NCI-H82 (cell line): ENCODE measurements around the gene IFITM1.
"Not testable (repeated sequence)": the region's sequence is repeated elsewhere in the genome, so short reads cannot be mapped to it uniquely, and the experiment has no call there.

ENCODE experiments used
- DNase-seq: peaks from one replicate; lab custom pipeline; 2025; lab: John Stamatoyannopoulos, UW

IFITM1 gene

GRCh38 chr11:282630-283360, 31.0 kb upstream of the IFITM1 start:
- DNase-seq, result no peak

- no peak for DNase-seq
Observed at GRCh38 chr11:283405-284104, 30.3 kb upstream of the IFITM1 start.

DNA sequence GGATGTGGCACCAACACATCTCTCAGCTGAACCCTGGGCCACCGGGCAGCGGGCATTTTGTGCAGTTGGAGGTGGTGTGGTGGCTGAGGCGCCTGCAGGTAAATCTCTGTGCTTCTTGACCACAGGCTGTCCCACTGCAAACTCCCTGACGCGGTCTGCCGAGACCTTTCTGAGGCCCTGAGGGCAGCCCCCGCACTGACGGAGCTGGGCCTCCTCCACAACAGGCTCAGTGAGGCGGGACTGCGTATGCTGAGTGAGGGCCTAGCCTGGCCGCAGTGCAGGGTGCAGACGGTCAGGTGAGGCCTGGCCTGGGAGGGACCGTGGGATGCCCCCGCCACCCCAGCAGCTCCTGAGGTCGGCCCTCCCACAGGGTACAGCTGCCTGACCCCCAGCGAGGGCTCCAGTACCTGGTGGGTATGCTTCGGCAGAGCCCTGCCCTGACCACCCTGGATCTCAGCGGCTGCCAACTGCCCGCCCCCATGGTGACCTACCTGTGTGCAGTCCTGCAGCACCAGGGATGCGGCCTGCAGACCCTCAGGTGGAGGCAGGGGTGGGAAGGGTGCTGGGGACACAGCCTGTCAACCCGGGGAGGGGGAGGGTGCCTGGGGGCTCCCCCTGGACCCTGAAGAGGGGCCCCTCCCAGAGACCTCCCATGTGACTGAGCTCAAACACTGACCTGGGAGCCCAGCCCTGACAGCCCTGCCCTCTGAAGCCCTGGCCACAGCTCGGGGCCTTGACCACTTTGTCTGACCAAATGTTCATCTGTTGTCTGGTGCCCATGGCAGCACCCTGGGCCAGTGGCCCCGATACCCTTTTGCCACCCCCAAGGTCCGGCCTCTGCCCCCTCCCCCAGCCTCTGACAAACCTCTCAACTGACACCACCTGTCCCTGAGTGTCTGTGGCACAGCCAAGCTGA, 29.5 kb upstream of the IFITM1 start:
- DNase-seq, result no peak

GRCh38 chr11:285021-285893, 28.6 kb upstream of the IFITM1 start:
- no peak for DNase-seq

GRCh38 chr11:285894-286220, 28.0 kb upstream of the IFITM1 start:
- DNase-seq, result no peak

DNA sequence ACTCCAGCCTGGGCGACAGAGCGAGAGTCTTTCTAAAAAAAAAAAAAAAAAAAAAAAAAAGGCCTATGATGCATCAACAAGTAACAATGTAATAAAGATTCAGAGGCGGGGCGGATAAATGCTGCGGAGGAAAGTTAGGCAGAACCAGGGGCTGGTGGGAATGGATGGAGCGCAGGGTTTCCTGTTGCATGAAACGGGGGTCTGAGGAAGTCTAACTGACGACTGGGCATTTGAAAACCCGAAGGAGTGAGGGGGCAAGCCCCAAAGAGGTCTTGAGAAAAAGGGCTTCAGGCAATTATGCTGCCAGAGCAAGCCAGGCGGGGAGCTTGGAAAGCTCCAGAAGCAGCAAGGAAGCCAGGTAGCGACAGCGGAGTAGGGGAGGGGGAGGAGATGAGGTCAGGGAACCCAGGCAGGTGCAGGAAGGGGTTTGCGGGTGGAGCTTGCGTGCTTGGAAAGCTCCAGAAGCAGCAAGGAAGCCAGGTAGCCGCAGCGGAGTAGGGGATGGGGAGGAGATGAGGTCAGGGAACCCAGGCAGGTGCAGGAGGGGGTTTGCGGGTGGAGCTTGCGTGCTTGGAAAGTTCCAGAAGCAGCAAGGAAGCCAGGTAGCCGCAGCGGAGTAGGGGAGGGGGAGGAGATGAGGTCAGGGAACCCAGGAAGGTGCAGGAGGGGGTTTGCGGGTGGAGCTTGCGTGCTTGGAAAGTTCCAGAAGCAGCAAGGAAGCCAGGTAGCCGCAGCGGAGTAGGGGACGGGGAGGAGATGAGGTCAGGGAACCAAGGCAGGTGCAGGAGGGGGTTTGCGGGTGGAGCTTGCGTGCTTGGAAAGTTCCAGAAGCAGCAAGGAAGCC, 26.6 kb upstream of the IFITM1 start:
- DNase-seq, result not testable (repeated sequence)

DNA sequence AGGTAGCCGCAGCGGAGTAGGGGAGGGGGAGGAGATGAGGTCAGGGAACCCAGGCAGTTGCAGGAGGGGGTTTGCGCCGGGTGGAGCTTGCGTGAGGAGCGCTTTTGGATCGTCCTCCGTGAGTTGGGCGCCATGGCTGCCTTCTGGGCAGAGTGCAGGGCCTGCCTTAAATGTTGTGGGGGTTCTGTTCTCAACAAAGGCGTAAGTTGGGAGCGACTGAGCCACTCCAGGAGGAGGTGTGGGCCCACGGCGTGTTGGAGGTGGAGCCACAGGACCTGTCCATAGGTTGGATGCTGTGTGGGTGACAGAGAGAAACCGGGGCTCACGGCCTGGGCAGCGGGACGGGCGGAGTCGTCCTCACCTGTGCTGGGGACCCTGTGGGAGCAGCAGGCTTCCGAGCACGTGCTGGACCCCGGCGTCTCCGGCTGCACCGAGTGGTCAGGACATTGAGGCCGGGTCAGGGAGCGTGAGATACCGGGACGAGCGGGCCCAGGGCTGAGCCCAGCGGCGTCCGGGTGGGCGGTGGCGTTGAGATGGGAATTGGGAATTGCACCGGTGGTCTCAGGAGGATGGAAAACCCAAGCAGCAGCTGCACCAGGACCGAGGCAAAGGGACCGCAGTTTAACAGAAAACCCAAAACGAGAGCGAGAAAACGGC, 25.9 kb upstream of the IFITM1 start:
- DNase-seq, result peak; percentile 10

GRCh38 chr11:288478-289397, 25.1 kb upstream of the IFITM1 start, which contains the start of gene PGGHG:
TSS of gene PGGHG (plus strand) at chr11:289126. CDS start at chr11:289817, 691 bp downstream.
- DNase-seq, result peak; percentile 37

DNA sequence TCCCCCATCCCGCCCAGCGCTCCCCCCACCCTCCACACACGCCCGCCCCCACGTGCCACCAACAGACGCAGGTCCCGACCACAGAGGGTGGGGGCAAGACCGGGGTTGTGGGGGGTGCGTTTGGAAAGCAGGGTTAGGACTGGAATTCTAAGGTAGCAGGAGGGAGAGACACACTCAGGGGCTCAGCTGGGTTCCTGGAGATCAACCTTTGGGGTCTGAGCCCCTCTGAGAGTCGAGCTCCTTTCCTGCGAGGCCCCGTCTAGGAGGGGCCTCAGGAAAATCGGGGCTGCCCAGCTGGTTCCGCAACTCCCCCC, 24.5 kb upstream of the IFITM1 start:
- no peak for DNase-seq

DNA sequence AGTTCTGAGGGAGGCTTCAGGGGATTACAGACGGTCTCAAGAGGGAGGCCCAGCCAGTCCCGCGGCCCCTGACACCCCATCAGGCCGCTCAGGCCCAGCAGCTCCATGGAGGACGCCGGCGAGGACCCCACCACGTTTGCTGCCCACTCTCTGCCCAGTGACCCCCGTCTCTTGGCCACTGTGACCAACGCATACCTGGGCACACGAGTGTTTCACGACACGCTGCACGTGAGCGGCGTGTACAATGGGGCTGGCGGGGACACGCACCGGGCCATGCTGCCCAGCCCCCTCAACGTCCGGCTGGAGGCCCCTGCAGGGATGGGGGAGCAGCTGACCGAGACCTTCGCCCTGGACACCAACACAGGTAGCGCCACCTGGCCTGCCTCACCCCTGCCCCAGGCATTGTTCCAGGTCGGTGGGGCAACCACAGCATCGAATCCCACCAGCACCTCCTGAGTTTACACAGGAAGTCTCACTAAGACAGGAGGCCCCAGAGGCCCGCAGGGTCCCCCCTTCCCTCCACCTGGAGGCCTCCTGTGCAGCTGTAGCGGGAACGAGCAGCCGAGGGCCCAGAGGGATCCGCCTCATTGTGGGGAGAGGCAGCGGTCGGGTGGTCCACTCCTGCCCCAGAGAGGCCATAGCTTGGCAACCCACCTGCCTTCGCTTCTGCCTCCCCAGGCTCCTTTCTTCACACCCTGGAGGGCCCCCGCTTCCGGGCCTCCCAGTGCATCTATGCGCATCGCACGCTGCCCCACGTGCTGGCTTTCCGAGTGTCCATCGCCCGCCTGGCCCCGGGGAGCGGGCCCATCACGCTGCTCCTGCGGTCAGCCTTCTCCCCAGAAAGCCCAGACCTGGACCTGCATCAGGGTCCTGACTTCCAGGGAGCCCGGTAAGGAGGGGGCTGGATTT, 23.9 kb upstream of the IFITM1 start:
- DNase-seq, result no peak

DNA sequence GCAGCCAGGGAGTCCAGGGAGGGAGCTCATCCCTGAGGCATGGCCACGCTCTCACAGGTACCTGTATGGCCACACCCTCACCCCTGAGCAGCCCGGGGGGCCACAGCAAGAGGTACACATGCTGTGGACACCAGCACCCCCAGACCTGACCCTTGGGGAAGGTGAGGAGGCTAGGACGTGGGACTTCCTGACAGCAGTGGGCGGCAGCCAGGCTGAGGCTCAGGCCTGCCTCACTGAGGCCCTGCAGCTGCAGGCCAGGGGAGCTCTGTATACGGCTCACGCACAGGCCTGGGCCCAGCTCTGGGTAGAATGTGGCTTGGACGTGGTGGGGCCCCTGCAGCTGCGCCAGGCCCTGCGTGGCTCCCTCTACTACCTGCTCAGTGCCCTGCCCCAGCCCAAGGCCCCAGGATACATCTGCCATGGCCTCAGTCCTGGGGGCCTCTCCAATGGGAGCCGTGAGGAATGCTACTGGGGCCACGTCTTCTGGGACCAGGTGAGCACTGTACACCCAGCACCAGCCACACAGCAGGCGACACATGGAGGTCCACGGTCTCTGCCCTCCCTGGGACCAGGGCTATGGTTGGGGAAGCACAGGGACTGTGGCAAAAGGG, 23.1 kb upstream of the IFITM1 start:
- no peak for DNase-seq

DNA sequence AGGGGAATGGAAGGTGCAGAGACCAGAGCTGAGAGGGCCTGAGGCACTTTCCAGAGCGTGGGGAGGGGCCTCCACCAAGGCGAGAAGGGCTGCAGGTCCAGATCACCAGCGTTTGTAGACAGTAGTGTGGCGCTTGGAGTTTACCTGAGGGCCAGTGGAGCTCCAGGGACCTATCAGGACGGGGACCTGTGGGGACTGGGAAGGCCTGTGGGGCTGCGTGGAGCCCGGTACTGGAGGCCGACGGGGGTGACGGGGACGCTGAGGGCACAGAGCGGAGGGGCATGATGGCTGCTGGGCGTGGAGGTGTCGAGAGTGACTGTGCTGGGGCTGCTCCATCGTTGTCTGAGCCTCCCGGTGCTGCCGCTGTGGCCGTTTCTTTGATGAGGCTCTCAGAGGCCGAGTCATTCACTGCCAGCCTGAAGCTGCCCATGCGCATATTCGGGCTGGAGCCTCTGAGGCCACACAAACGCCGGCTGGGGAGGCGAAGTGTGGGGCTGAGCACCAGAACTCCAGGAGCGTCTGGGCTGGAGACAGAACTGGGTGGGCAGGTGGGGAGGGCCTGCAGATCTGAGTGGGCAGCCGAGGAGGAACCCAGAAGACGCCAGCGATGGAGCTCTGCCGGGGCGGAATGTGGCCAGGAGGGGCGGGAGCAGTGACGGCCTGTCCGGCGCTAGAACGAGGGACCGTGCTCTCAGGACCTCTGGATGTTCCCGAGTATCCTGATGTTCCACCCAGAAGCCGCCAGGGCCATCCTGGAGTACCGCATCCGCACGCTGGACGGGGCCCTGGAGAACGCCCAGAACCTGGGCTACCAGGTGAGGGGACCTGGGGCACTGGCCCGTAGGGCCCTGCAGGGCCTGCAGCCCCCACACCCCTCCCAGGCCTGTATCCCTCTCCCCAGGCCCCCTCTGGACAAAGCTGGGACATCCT, 22.3 kb upstream of the IFITM1 start:
- no peak for DNase-seq

DNA sequence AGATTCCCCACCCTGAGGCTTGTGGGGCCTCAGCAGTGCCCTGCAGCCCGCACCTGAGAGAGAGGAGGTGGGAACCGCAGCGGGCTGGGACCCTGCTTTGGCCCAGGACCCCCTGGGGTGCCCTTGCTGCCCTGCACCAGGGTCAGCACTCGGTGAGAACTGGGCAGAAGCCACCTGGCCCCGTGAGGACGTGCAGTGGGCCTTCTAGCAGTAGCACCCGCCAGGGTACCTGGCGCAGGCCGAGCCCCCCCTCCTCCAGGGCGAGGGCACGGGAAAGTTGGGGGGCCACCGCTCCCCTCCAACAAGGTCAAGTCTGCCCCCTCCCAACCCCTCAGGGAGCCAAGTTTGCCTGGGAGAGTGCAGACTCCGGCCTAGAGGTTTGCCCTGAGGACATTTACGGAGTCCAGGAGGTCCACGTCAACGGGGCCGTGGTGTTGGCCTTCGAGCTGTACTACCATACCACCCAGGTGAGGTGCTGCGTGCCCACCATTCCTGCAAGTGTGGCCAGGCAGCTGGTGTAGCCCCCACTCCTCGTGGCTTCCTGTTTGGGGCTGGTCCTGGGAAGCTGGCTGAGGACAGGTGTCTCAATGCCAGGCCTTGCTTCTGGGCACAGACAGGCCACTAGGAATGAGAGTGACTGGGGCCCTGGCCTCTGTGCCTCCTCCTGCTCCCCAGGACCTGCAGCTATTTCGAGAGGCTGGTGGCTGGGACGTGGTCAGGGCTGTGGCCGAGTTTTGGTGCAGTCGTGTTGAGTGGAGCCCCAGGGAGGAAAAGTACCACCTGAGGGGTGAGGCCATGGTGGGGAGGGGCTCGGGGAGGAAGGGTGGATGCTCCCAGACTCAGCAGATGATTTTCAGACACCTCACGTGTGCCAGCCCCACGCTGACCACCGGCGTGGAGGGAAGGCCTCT, 21.4 kb upstream of the IFITM1 start:
- no peak for DNase-seq

GRCh38 chr11:293271-293851, 20.5 kb upstream of the IFITM1 start:
- DNase-seq, result no peak
